HEK293T (cell line): ENCODE data around the gene OSTN.

Experiments used
- LEF1 ChIP-seq: fragments of 450-650 bp; IDR thresholded peaks from 2 replicates; pipeline ENCODE4 v1.6.1; 2017; ENCODE audit warnings: mild to moderate bottlenecking, borderline replicate concordance
- NFRKB ChIP-seq: fragments of 450-650 bp; IDR thresholded peaks from 2 replicates; pipeline ENCODE4 v1.6.1; 2016; ENCODE audit warnings: mild to moderate bottlenecking, moderate library complexity
- SP1 ChIP-seq: fragments of 450-650 bp; IDR thresholded peaks from 2 replicates; pipeline ENCODE4 v1.6.1; 2017
- TF ChIP-seq, protein P1 (sequence below): fragments of 450-650 bp; IDR thresholded peaks from 2 replicates; pipeline ENCODE4 v1.6.1; 2016

DNA sequence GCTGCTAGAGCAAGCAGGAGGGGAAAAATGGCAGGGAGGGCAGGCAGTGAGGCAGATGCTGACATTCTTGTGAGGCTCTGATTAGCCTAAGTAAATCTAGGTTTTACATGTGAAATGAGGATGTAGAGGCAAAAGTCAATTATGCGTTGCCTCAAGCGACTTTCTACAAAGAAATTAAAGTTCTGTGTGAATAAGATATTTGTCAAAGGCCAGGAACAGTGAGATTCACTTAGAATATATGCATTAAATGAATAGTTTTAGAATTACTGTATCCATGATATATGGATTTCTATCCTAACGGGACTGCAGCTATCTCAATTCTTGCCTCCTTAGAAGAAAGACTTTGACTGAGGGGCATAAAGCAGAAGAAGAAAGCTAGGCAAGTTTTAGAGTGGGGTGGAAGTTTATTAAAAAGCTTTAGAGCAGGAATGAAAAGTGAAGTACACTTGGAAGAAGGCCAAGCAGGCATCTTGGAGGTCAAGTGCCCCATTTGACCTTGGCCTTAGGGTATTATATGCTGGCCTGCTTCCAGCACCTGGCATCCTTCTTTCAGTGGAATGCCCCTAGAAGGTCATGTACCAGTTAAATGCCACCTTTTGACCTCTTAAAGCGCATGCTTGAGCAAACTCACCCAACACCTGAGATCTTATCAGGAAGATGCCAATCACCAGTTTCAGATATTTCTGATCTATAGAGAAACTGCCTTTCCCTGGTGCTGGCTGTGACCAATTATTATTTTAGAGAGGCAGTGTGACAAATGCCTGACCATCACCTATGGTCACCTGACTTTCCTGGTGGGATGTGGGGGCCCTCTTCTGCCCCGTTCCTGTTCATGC lies 38.2 kb downstream of the OSTN start:
- no peak for TF ChIP-seq NFRKB
- no peak for TF ChIP-seq SP1
- no peak for TF ChIP-seq LEF1
- TF ChIP-seq, protein P1, sequence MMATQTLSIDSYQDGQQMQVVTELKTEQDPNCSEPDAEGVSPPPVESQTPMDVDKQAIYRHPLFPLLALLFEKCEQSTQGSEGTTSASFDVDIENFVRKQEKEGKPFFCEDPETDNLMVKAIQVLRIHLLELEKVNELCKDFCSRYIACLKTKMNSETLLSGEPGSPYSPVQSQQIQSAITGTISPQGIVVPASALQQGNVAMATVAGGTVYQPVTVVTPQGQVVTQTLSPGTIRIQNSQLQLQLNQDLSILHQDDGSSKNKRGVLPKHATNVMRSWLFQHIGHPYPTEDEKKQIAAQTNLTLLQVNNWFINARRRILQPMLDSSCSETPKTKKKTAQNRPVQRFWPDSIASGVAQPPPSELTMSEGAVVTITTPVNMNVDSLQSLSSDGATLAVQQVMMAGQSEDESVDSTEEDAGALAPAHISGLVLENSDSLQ, result no peak
